Measurements from ENCODE around the gene RHBDL3.

DNA sequence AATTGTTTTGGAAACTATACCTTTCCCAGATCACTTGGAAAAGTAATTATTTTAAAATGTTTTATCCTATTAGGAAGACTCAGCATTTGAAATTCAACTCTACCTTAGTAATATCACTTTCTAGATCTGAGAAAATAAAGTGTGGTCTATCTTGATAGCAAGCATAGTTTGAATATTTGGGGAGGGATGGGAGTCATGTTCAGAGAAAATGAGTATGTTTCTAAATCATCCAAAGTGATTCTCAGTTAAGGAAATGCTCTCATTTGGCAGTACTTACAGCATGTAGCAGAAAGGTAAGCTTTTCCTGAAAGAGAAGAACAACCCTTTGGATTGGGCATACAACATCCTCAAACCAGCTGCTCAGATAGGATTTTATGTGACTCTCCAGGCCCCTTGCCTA is 69.4 kb downstream of the RHBDL3 start:
- TF ChIP-seq TAF1 (IDR thresholded peaks at IDR 0.05; ENCODE audit: low read depth, low read length) (no peak), POLR2A (IDR thresholded peaks at IDR 0.05; ENCODE audit: low read depth, low read length) (no peak), POLR2AphosphoS5 (IDR thresholded peaks at IDR 0.05; ENCODE audit: low read depth, low read length) (no peak), PAX5 (IDR thresholded peaks at IDR 0.05; ENCODE audit: insufficient read depth, low read length, severe bottlenecking) (no peak), SPI1 (IDR thresholded peaks at IDR 0.05; ENCODE audit: low read depth, low read length) (no peak)
